Activated naive CD8-positive, alpha-beta T cell treated with anti-CD3 and anti-CD28 coated beads, Interleukin-2, amount 10 ng/mL, durations not matched to agents 7 days and 5 days (primary cell): ENCODE measurements around the gene NDUFS6. TPM values are rescaled to one million over a fixed set of nuclear protein-coding genes. Genes with fewer than 3 reads are reported as not detected.

Experiments
- ATAC-seq: fragments of 150-1000 bp; cut with Tn5 transposase; one replicate; pipeline ENCODE4 v1.10.0; 2021; ENCODE audit warnings: low read depth, moderate library complexity
- POLR2A ChIA-PET: fragments of 350-600 bp; sonication (Branson Sonifier 250); formaldehyde crosslinking; loops from one replicate; lab custom pipeline; 2021; ENCODE audit warnings: antibody characterized with exemption; lab: Charles Lee
- DNase-seq: peaks from one replicate; pipeline ENCODE4 v3.0.0; 2021
- H3K27ac Mint-ChIP-seq: one replicate; pipeline ENCODE4 v1.8.0; 2022; ENCODE audit warnings: mild to moderate bottlenecking, mixed read lengths
- H3K27me3 Mint-ChIP-seq: one replicate; pipeline ENCODE4 v1.8.0; 2022; ENCODE audit warnings: mild to moderate bottlenecking, moderate library complexity, mixed read lengths
- H3K36me3 Mint-ChIP-seq: one replicate; pipeline ENCODE4 v1.8.0; 2021; ENCODE audit warnings: mild to moderate bottlenecking, mixed read lengths
- H3K4me1 Mint-ChIP-seq: one replicate; pipeline ENCODE4 v1.8.0; 2021; ENCODE audit warnings: mixed read lengths
- H3K4me3 Mint-ChIP-seq: one replicate; pipeline ENCODE4 v1.8.0; 2022; ENCODE audit warnings: mild to moderate bottlenecking, moderate library complexity, mixed read lengths
- H3K9me3 Mint-ChIP-seq: one replicate; pipeline ENCODE4 v1.8.0; 2021; ENCODE audit warnings: mixed read lengths
- total RNA-seq, 2 experiments: library from RNA; stranded (reverse); gene quantifications; one replicate each; pipeline ENCODE4 v1.2.3, GENCODE V29; 2021

Gene NDUFS6
- total RNA-seq, 2 experiments from 2014 or later = 24.7 to 27.7 TPM

GRCh38 chr5:1847056-1847455 is 45.8 kb downstream of the NDUFS6 start:
- H3K27ac Mint-ChIP-seq = no peak overlapping the region
- H3K9me3 Mint-ChIP-seq = no peaks in the 10 kb centered on the region
- no peaks in the 10 kb centered on the region for H3K36me3 Mint-ChIP-seq
- no peak for ATAC-seq
- H3K4me1 Mint-ChIP-seq = no peaks in the 10 kb centered on the region
- DNase-seq = no peak
- POLR2A ChIA-PET = no interaction called here
- peaks cover 32% of the 10 kb centered on the region for H3K27me3 Mint-ChIP-seq
- no peak overlapping the region for H3K4me3 Mint-ChIP-seq

- H3K9me3 Mint-ChIP-seq = no peaks in the 10 kb centered on the region
- DNase-seq (no peak), ATAC-seq (no peak)
- no peaks in the 10 kb centered on the region for H3K4me1 Mint-ChIP-seq
- peaks cover 35% of the 10 kb centered on the region for H3K27me3 Mint-ChIP-seq
- no peak overlapping the region for H3K4me3 Mint-ChIP-seq
- no peak overlapping the region for H3K27ac Mint-ChIP-seq
- POLR2A ChIA-PET = no interaction called here
- no peaks in the 10 kb centered on the region for H3K36me3 Mint-ChIP-seq
Measured at GRCh38 chr5:1847611-1848010, 46.4 kb downstream of the NDUFS6 start.

- Mint-ChIP-seq H3K4me1 (no peaks in the 10 kb centered on the region), H3K9me3 (no peaks in the 10 kb centered on the region), H3K4me3 (no peak overlapping the region), H3K36me3 (no peaks in the 10 kb centered on the region), H3K27me3 (peaks cover 54% of the 10 kb centered on the region), H3K27ac (no peak overlapping the region)
- POLR2A ChIA-PET = no interaction called here
- DNase-seq = no peak
- no peak for ATAC-seq
Measured at GRCh38 chr5:1850324-1851154, 49.3 kb downstream of the NDUFS6 start.

- ATAC-seq = no peak
- H3K27me3 Mint-ChIP-seq = peaks cover 61% of the 10 kb centered on the region
- H3K36me3 Mint-ChIP-seq = no peaks in the 10 kb centered on the region
- no peak for DNase-seq
- no peaks in the 10 kb centered on the region for H3K9me3 Mint-ChIP-seq
- H3K4me3 Mint-ChIP-seq = no peak overlapping the region
- peaks cover 2% of the 10 kb centered on the region for H3K4me1 Mint-ChIP-seq
- POLR2A ChIA-PET = no interaction called here
- H3K27ac Mint-ChIP-seq = no peak overlapping the region
Measured at GRCh38 chr5:1851290-1851934, 50.2 kb downstream of the NDUFS6 start.

- POLR2A ChIA-PET = no interaction called here
- H3K4me1 Mint-ChIP-seq = peaks cover 2% of the 10 kb centered on the region
- no peak overlapping the region for H3K27ac Mint-ChIP-seq
- no peaks in the 10 kb centered on the region for H3K9me3 Mint-ChIP-seq
- H3K4me3 Mint-ChIP-seq = no peak overlapping the region
- ATAC-seq = no peak
- DNase-seq = no peak
- peaks cover 64% of the 10 kb centered on the region for H3K27me3 Mint-ChIP-seq
- H3K36me3 Mint-ChIP-seq = no peaks in the 10 kb centered on the region
Measured at GRCh38 chr5:1852324-1852947, 51.2 kb downstream of the NDUFS6 start.

- Mint-ChIP-seq H3K4me1 (peaks cover 2% of the 10 kb centered on the region), H3K27me3 (peaks cover 59% of the 10 kb centered on the region), H3K27ac (no peak overlapping the region), H3K36me3 (no peaks in the 10 kb centered on the region), H3K9me3 (no peaks in the 10 kb centered on the region), H3K4me3 (no peak overlapping the region)
- DNase-seq = no peak
- no peak for ATAC-seq
- POLR2A ChIA-PET = no interaction called here
Measured at GRCh38 chr5:1853531-1853930, 52.3 kb downstream of the NDUFS6 start.

GRCh38 chr5:1855075-1855474 is 53.9 kb downstream of the NDUFS6 start:
- peaks cover 2% of the 10 kb centered on the region for H3K4me1 Mint-ChIP-seq
- H3K27me3 Mint-ChIP-seq = peaks cover 49% of the 10 kb centered on the region
- DNase-seq (no peak), ATAC-seq (no peak)
- POLR2A ChIA-PET = no interaction called here
- no peak overlapping the region for H3K4me3 Mint-ChIP-seq
- H3K36me3 Mint-ChIP-seq = no peaks in the 10 kb centered on the region
- no peaks in the 10 kb centered on the region for H3K9me3 Mint-ChIP-seq
- H3K27ac Mint-ChIP-seq = no peak overlapping the region

- peak overlapping the region; percentile 40 for H3K4me3 Mint-ChIP-seq
- H3K27me3 Mint-ChIP-seq = peaks cover 46% of the 10 kb centered on the region
- H3K36me3 Mint-ChIP-seq = no peaks in the 10 kb centered on the region
- H3K4me1 Mint-ChIP-seq = peaks cover 2% of the 10 kb centered on the region
- ATAC-seq = no peak
- DNase-seq = no peak
- no peak overlapping the region for H3K27ac Mint-ChIP-seq
- H3K9me3 Mint-ChIP-seq = no peaks in the 10 kb centered on the region
- POLR2A ChIA-PET = no interaction called here
Measured at GRCh38 chr5:1855596-1855995, 54.4 kb downstream of the NDUFS6 start.

GRCh38 chr5:1856596-1857255 is 55.5 kb downstream of the NDUFS6 start:
- no peak overlapping the region for H3K27ac Mint-ChIP-seq
- peaks cover 2% of the 10 kb centered on the region for H3K4me1 Mint-ChIP-seq
- H3K36me3 Mint-ChIP-seq = no peaks in the 10 kb centered on the region
- H3K4me3 Mint-ChIP-seq = no peak overlapping the region
- peaks cover 37% of the 10 kb centered on the region for H3K27me3 Mint-ChIP-seq
- H3K9me3 Mint-ChIP-seq = no peaks in the 10 kb centered on the region
- ATAC-seq = no peak
- no peak for DNase-seq
- POLR2A ChIA-PET = no interaction called here

GRCh38 chr5:1857256-1857600 is 56.0 kb downstream of the NDUFS6 start:
- POLR2A ChIA-PET = no interaction called here
- Mint-ChIP-seq H3K36me3 (no peaks in the 10 kb centered on the region), H3K4me1 (peaks cover 2% of the 10 kb centered on the region), H3K27me3 (peaks cover 33% of the 10 kb centered on the region), H3K9me3 (no peaks in the 10 kb centered on the region), H3K4me3 (no peak overlapping the region), H3K27ac (no peak overlapping the region)
- DNase-seq (no peak), ATAC-seq (no peak)

- peaks cover 2% of the 10 kb centered on the region for H3K4me1 Mint-ChIP-seq
- DNase-seq (no peak), ATAC-seq (no peak)
- H3K36me3 Mint-ChIP-seq = no peaks in the 10 kb centered on the region
- peaks cover 24% of the 10 kb centered on the region for H3K27me3 Mint-ChIP-seq
- H3K27ac Mint-ChIP-seq = no peak overlapping the region
- no peaks in the 10 kb centered on the region for H3K9me3 Mint-ChIP-seq
- no peak overlapping the region for H3K4me3 Mint-ChIP-seq
- POLR2A ChIA-PET = no interaction called here
Measured at GRCh38 chr5:1858436-1858835, 57.2 kb downstream of the NDUFS6 start.

GRCh38 chr5:1859099-1859498 is 57.9 kb downstream of the NDUFS6 start:
- peaks cover 18% of the 10 kb centered on the region for H3K27me3 Mint-ChIP-seq
- H3K9me3 Mint-ChIP-seq = no peaks in the 10 kb centered on the region
- H3K4me1 Mint-ChIP-seq = peaks cover 2% of the 10 kb centered on the region
- no peak overlapping the region for H3K4me3 Mint-ChIP-seq
- POLR2A ChIA-PET = no interaction called here
- no peak for DNase-seq
- ATAC-seq = no peak
- no peak overlapping the region for H3K27ac Mint-ChIP-seq
- H3K36me3 Mint-ChIP-seq = no peaks in the 10 kb centered on the region

GRCh38 chr5:1860021-1860610 is 58.9 kb downstream of the NDUFS6 start:
- POLR2A ChIA-PET = no interaction called here
- Mint-ChIP-seq H3K4me3 (no peak overlapping the region), H3K27ac (no peak overlapping the region)

More at GRCh38 chr5:1860021-1860610, 58.9 kb downstream of the NDUFS6 start:
- no peaks in the 10 kb centered on the region for H3K9me3 Mint-ChIP-seq
- no peaks in the 10 kb centered on the region for H3K36me3 Mint-ChIP-seq
- peaks cover 13% of the 10 kb centered on the region for H3K27me3 Mint-ChIP-seq
- DNase-seq (no peak), ATAC-seq (no peak)
- peaks cover 2% of the 10 kb centered on the region for H3K4me1 Mint-ChIP-seq
